T-cell (primary cell): Measurements from ENCODE around the gene LRRK1. TPM values are rescaled to one million over a fixed set of nuclear protein-coding genes. Genes with fewer than 3 reads are reported as not detected.

Source experiments
- ATAC-seq, 4 experiments: fragments of 200-7000 bp in 3 of 4; fragments of 150-1000 bp in 1 of 4; cut with Tn5 transposase; replicated peaks in 1 of 4; 1 replicate in 3 of 4; 2 replicates in 1 of 4; pipeline ENCODE4 v1.10.0; 2021; ENCODE audit warnings: moderate library complexity in 3 of 4, mild to moderate bottlenecking in 2 of 4, moderate number of reproducible peaks in 1 of 4
- CTCF ChIA-PET, 2 donors: fragments of 300-600 bp; sonication (Branson Sonifier 250); formaldehyde crosslinking; loops; one replicate each; lab custom pipeline; 2022; ENCODE audit warnings: antibody characterized with exemption in 2 of 2; lab: Charles Lee
- POLR2A ChIA-PET, 2 donors: fragments of 300-600 bp; sonication (Branson Sonifier 250); formaldehyde crosslinking; loops; one replicate each; lab custom pipeline; 2022; ENCODE audit warnings: antibody characterized with exemption in 2 of 2; lab: Charles Lee
- DNase-seq, 35 experiments: peaks; one replicate each; pipeline versions ENCODE4 v3.0.0 to v3.0.0-alpha.2; 2013 to 2023
- H3K27ac ChIP-seq: one replicate; pipeline ENCODE4 v1.5.1; 2013; ENCODE audit warnings: low read length
- H3K27me3 ChIP-seq, 2 experiments: replicated peaks in 1 of 2; 1 replicate in 1 of 2; 2 replicates in 1 of 2; pipeline versions ENCODE4 v1.6.1 to v1.7.0; 2013; ENCODE audit warnings: low read length in 1 of 2, mixed read lengths in 1 of 2; ENCODE audit not compliant: control insufficient read depth in 2 of 2, insufficient read depth in 2 of 2; ENCODE audit errors: extremely low read depth in 1 of 2
- H3K36me3 ChIP-seq, 2 donors: 1 replicate in 1 of 2; 2 replicates in 1 of 2; pipeline versions ENCODE4 v1.6.1 to v1.7.0; 2013; ENCODE audit warnings: low read length in 1 of 2; ENCODE audit not compliant: control insufficient read depth in 2 of 2, insufficient read depth in 1 of 2; ENCODE audit errors: extremely low read depth in 1 of 2
- H3K4me1 ChIP-seq, 2 experiments: 1 replicate in 1 of 2; 2 replicates in 1 of 2; pipeline versions ENCODE4 v1.6.1 to v1.7.0; 2013; ENCODE audit warnings: low read length in 2 of 2, mixed read lengths in 1 of 2; ENCODE audit not compliant: insufficient read depth in 2 of 2, control insufficient read depth in 1 of 2; ENCODE audit errors: extremely low read depth in 1 of 2
- H3K4me3 ChIP-seq, 2 donors: 1 replicate in 1 of 2; 2 replicates in 1 of 2; pipeline versions ENCODE4 v1.5.1 to v1.7.0; 2013; ENCODE audit warnings: mild to moderate bottlenecking in 2 of 2, low read length in 1 of 2, moderate library complexity in 1 of 2; ENCODE audit not compliant: control insufficient read depth in 1 of 2; ENCODE audit errors: extremely low read depth in 1 of 2
- H3K9me3 ChIP-seq: 2 replicates; pipeline ENCODE4 v1.7.0; 2013
- H3K27ac Mint-ChIP-seq, 2 donors: one replicate each; pipeline ENCODE4 v1.8.0; 2020 to 2021; ENCODE audit warnings: mild to moderate bottlenecking in 2 of 2, mixed read lengths in 2 of 2
- H3K27me3 Mint-ChIP-seq, 2 donors: one replicate each; pipeline ENCODE4 v1.8.0; 2021 to 2022; ENCODE audit warnings: mixed read lengths in 2 of 2
- H3K36me3 Mint-ChIP-seq: one replicate; pipeline ENCODE4 v1.8.0; 2021; ENCODE audit warnings: mixed read lengths
- H3K4me1 Mint-ChIP-seq, 3 donors: one replicate each; pipeline ENCODE4 v1.8.0; 2020 to 2022; ENCODE audit warnings: mixed read lengths in 3 of 3, mild to moderate bottlenecking in 1 of 3
- H3K4me3 Mint-ChIP-seq, 3 donors: one replicate each; pipeline ENCODE4 v1.8.0; 2020 to 2022; ENCODE audit warnings: mild to moderate bottlenecking in 3 of 3, mixed read lengths in 3 of 3, moderate library complexity in 3 of 3
- H3K9me3 Mint-ChIP-seq, 3 donors: one replicate each; pipeline ENCODE4 v1.8.0; 2020 to 2022; ENCODE audit warnings: mixed read lengths in 3 of 3
- WGBS: methylation state at CpG from one replicate; pipeline ENCODE4 v1.1.5; 2013; ENCODE audit warnings: missing lambda C conversion rate; ENCODE audit not compliant: insufficient coverage; 5-methylcytosine and 5-hydroxymethylcytosine counted together
- total RNA-seq, 35 experiments: library from RNA in 6 of 35; stranded (reverse) in 6 of 35; fragments of 120-200 nt in 1 of 35; gene quantifications; one replicate each; pipeline versions ENCODE4 v1.2.1 to v1.2.4 and lab custom pipeline; 2013 to 2026

The LRRK1 gene
- total RNA-seq, 5 donors from 2014 or later (not counting 1 experiment from before 2014, with no cell fraction given): 1.1 to 2.0 (median 1.7) TPM

GRCh38 chr15:100878130-100878529, 41.0 kb upstream of the LRRK1 start:
- Mint-ChIP-seq H3K4me3 (peak overlapping the region; percentile 65 to 71 (median 65)), H3K27ac (no peak overlapping the region), H3K27me3 (peaks cover 61 to 66% of the 10 kb centered on the region in 2 donors), H3K4me1 (peaks cover 9 to 13% (median 12%) of the 10 kb centered on the region in 3 donors), H3K9me3 (no peaks in the 10 kb centered on the region), H3K36me3 (no peaks in the 10 kb centered on the region)
- 71% methylated on average over 5 of the region's 11 CpGs for WGBS
- ATAC-seq (no peak), DNase-seq (no peak)
- Histone ChIP-seq H3K27me3 (peaks cover 16 to 48% of the 10 kb centered on the region in 2 experiments), H3K27ac (no peak overlapping the region), H3K9me3 (no peaks in the 10 kb centered on the region), H3K4me1 (peaks cover 0 to 5% of the 10 kb centered on the region in 2 experiments), H3K36me3 (no peaks in the 10 kb centered on the region), H3K4me3 (no peak overlapping the region)
- CTCF ChIA-PET: interaction anchor here in 1 of 2 donors (0.5 kb wide), 1 partner anchor 298 kb away, joined by 3 read pairs; no protein-coding TSS in a partner anchor
- POLR2A ChIA-PET: no interaction called here

- Mint-ChIP-seq H3K9me3 (no peaks in the 10 kb centered on the region), H3K27me3 (peaks cover 63 to 71% of the 10 kb centered on the region in 2 donors), H3K4me3 (peak overlapping the region; percentile 65 to 71 (median 65)), H3K27ac (no peak overlapping the region), H3K36me3 (no peaks in the 10 kb centered on the region), H3K4me1 (peaks cover 9 to 13% (median 12%) of the 10 kb centered on the region in 3 donors)
- DNase-seq (no peak), ATAC-seq (no peak)
- H3K9me3 ChIP-seq: no peaks in the 10 kb centered on the region
- POLR2A ChIA-PET: no interaction called here
- H3K4me1 ChIP-seq: peaks cover 0 to 5% of the 10 kb centered on the region in 2 experiments
- peaks cover 16 to 52% of the 10 kb centered on the region in 2 experiments for H3K27me3 ChIP-seq
- no peak overlapping the region for H3K4me3 ChIP-seq
- CTCF ChIA-PET: no interaction called here
- no peaks in the 10 kb centered on the region for H3K36me3 ChIP-seq
- no peak overlapping the region for H3K27ac ChIP-seq
- WGBS: 15% methylated on average over 3 of the region's 12 CpGs
These were observed 40.5 kb upstream of the LRRK1 start for GRCh38 chr15:100878648-100879047.

GRCh38 chr15:100879061-100879463, 40.1 kb upstream of the LRRK1 start:
- H3K4me3 ChIP-seq: no peak overlapping the region
- H3K36me3 Mint-ChIP-seq: no peaks in the 10 kb centered on the region
- peak overlapping the region in 2 of 3 donors; percentile 65 to 71 for H3K4me3 Mint-ChIP-seq
- peaks cover 65 to 74% of the 10 kb centered on the region in 2 donors for H3K27me3 Mint-ChIP-seq
- H3K9me3 Mint-ChIP-seq: no peaks in the 10 kb centered on the region
- WGBS: 5% methylated on average over 62 of the region's 62 CpGs
- peaks cover 9 to 13% (median 12%) of the 10 kb centered on the region in 3 donors for H3K4me1 Mint-ChIP-seq
- peaks cover 16 to 54% of the 10 kb centered on the region in 2 experiments for H3K27me3 ChIP-seq
- ATAC-seq (peak in 1 of 4 experiments; percentile 27), DNase-seq (no peak)
- H3K27ac Mint-ChIP-seq: no peak overlapping the region
- H3K4me1 ChIP-seq: peaks cover 0 to 5% of the 10 kb centered on the region in 2 experiments
- ChIA-PET POLR2A (no interaction called here), CTCF (no interaction called here)
- no peaks in the 10 kb centered on the region for H3K36me3 ChIP-seq
- H3K27ac ChIP-seq: no peak overlapping the region
- H3K9me3 ChIP-seq: no peaks in the 10 kb centered on the region

DNA sequence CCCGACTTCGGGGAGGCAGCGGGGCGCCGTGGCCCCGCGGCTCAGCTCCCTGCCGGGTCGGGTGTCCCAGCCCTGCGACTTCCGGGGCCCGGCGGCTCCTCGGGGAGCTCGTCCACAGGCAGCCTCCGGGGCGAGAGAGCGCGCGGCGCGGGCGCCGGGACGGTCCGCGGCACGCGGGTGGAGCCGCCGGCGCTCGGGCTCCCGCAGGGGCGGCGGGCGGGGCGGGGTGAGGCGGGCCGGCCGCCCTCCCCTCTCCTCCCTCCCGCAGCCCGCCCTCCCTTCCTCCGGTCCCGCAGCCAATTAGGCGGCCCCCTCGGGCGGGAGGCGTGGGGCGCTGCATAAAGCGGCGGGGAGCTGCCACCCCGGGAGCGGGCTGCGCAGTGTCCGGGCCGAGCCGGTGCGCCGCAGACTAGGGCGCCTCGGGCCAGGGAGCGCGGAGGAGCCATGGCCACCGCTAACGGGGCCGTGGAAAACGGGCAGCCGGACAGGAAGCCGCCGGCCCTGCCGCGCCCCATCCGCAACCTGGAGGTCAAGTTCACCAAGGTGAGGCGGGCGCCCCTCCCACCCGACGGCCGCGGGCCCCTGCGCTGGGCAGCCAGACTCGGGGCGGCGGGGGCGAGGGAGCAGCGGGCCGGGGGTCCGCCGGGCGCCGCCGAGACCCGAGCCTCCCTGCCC, 39.6 kb upstream of the LRRK1 start, which contains the start of gene ALDH1A3:
TSS of gene ALDH1A3 (plus strand) at position 368 of the 675 bp plus-strand sequence. CDS start at position 445, 77 bp downstream.
- POLR2A ChIA-PET: no interaction called here

GRCh38 chr15:100880139-100880896, 38.8 kb upstream of the LRRK1 start:
- WGBS: 6% methylated on average over 80 of the region's 80 CpGs
- Mint-ChIP-seq H3K9me3 (no peaks in the 10 kb centered on the region), H3K36me3 (no peaks in the 10 kb centered on the region), H3K4me1 (peaks cover 9 to 13% (median 12%) of the 10 kb centered on the region in 3 donors), H3K27me3 (peaks cover 73 to 83% of the 10 kb centered on the region in 2 donors), H3K4me3 (peak overlapping the region in 2 of 3 donors; percentile 34 to 62), H3K27ac (no peak overlapping the region)
- DNase-seq (no peak), ATAC-seq (no peak)
- Histone ChIP-seq H3K27ac (no peak overlapping the region), H3K4me1 (peaks cover 0 to 5% of the 10 kb centered on the region in 2 experiments), H3K36me3 (no peaks in the 10 kb centered on the region), H3K4me3 (no peak overlapping the region), H3K27me3 (peaks cover 18 to 52% of the 10 kb centered on the region in 2 experiments), H3K9me3 (no peaks in the 10 kb centered on the region)
- ChIA-PET POLR2A (interaction anchor here in 1 of 2 donors (0.6 kb wide), 1 partner anchor 950 kb away, joined by 3 read pairs; no protein-coding TSS in a partner anchor), CTCF (no interaction called here)

More for the DNA sequence above, 39.6 kb upstream of the LRRK1 start, which contains the start of gene ALDH1A3:
- H3K27me3 Mint-ChIP-seq: peaks cover 71 to 78% of the 10 kb centered on the region in 2 donors
- Histone ChIP-seq H3K27ac (no peak within 1 kb of the TSS), H3K4me3 (no peak within 1 kb of the TSS), H3K9me3 (no peaks in the 10 kb centered on the region), H3K36me3 (no peaks in the 10 kb centered on the region), H3K27me3 (peaks cover 16 to 52% of the 10 kb centered on the region in 2 experiments), H3K4me1 (peaks cover 0 to 5% of the 10 kb centered on the region in 2 experiments)
- ATAC-seq (peak; percentile 45 to 60 (median 48)), DNase-seq (no peak)
- H3K36me3 Mint-ChIP-seq: no peaks in the 10 kb centered on the region
- H3K27ac Mint-ChIP-seq: no peak within 1 kb of the TSS
- WGBS: 3% methylated on average over 90 of the region's 93 CpGs
- peaks cover 9 to 13% (median 12%) of the 10 kb centered on the region in 3 donors for H3K4me1 Mint-ChIP-seq
- CTCF ChIA-PET: no interaction called here
- peak within 1 kb of the TSS; percentile 65 to 71 (median 65) for H3K4me3 Mint-ChIP-seq
- H3K9me3 Mint-ChIP-seq: no peaks in the 10 kb centered on the region

DNA sequence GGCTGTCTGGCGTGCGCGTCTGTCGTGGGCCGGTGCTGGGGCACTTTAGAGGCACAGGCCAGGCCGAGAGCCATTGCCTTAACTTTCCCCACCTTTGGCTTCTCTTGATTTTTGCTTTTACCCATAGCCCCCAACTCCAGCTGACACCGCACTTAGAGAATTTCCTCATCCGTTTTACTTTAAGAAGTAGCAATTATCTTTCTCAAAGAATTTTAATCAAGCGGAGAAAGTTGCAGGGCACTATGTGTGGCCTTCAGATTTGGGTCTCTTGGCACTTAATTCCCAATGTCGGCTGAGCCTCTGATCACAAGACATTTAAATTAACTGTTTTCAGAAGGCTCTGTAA, 38.3 kb upstream of the LRRK1 start:
- Histone ChIP-seq H3K4me1 (peaks cover 0 to 5% of the 10 kb centered on the region in 2 experiments), H3K4me3 (no peak overlapping the region), H3K27me3 (peaks cover 18 to 48% of the 10 kb centered on the region in 2 experiments), H3K27ac (no peak overlapping the region), H3K36me3 (no peaks in the 10 kb centered on the region), H3K9me3 (no peaks in the 10 kb centered on the region)
- DNase-seq: no peak
- H3K27ac Mint-ChIP-seq: no peak overlapping the region
- ChIA-PET CTCF (interaction anchor here in 1 of 2 donors (0.6 kb wide), 1 partner anchor 8 kb away, joined by 3 read pairs; no protein-coding TSS in a partner anchor), POLR2A (interaction anchor here in 1 of 2 donors (0.6 kb wide), 1 partner anchor 380 kb away, joined by 3 read pairs; no protein-coding TSS in a partner anchor)
- no peak for ATAC-seq
- H3K27me3 Mint-ChIP-seq: peaks cover 73 to 82% of the 10 kb centered on the region in 2 donors
- peak overlapping the region; percentile 34 to 62 (median 41) for H3K4me3 Mint-ChIP-seq
- H3K4me1 Mint-ChIP-seq: peaks cover 9 to 13% (median 12%) of the 10 kb centered on the region in 3 donors
- no peaks in the 10 kb centered on the region for H3K36me3 Mint-ChIP-seq
- H3K9me3 Mint-ChIP-seq: no peaks in the 10 kb centered on the region
- WGBS: 41% methylated on average over 7 of the region's 10 CpGs
